D341Med (cell line): ENCODE results near the gene IL1A.

Experiments used
- DNase-seq: peaks from one replicate; pipeline ENCODE4 v3.0.0; 2012; ENCODE audit warnings: low spot score

The IL1A gene

DNA sequence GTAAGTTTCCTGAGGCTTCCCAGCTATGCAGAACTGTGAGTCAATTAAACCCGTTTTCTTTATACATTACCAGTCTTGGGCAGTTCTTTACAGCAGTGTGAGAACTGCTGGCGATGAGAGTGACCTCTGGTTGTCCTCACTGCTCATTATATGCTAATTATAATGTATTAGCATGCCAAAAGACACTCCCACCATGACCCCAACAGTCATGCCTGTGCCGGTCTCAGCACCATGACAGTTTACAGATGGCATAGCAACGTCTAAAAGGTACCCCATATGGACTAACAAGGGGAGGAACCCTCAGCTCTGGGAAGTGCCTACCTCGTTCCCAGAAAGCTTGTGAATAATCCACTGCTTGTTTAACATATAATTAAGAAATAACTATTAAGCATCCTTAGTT, 8.1 kb upstream of the IL1A start:
- DNase-seq, result no peak

GRCh38 chr2:112791693-112792230, 7.5 kb upstream of the IL1A start:
- no peak for DNase-seq

GRCh38 chr2:112791019-112791418, 6.7 kb upstream of the IL1A start:
- DNase-seq, result no peak

DNA sequence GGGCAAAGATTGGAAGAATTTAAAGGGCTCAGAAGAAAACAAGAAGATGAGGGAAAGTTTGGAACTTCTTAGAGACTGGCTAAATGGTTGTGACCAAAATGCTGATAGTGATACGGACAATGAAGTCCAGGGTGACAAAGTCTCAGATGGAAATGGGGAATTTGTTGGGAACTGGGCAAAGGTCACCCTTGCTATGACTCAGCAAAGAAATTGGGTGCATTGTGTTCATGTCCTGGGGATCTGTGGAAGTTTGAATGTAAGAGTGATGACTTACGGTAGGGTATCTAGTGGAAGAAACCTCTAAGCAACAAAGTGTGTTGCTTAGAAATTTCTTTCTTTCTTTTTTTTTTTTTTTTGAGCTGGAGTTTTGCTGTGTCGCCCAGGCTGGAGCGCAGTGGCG, 6.0 kb upstream of the IL1A start:
- DNase-seq, result no peak

- DNase-seq, result no peak
These were observed 4.9 kb upstream of the IL1A start for GRCh38 chr2:112789186-112789585.

- DNase-seq, result no peak
These were observed 4.4 kb upstream of the IL1A start for GRCh38 chr2:112788653-112789052.

DNA sequence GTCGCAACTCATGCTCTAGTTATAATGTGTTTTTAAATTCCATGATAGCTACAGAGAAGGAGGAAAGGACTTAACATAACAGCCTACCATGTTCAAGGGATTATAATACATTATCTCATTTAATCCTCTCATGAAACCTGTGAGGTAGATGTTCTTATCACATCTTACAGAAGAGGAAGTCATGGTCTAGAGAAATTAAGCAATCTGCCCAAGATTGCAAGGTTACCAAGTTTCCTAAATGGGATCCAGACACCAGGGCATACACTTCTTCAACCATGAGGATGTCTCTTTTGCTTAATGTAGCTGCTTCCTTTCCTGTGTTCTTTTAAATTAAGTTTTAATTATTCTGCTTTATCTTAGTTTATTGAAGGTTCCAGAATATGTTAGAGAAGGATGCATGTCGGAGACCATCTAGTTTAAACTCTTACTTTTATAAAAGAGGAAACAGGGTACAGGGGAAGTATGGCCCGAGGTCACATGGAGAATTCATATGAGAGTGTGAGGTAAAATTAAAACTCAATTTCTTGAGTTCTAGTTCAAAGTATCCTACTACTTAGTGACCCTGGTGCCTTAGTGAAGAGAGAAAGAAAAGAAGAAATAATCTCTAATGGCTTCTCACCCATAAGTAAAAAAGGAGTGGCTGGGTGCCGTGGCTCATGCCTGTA, 3.6 kb upstream of the IL1A start:
- DNase-seq, result no peak

GRCh38 chr2:112787294-112787693, 3.0 kb upstream of the IL1A start:
- DNase-seq, result no peak

DNA sequence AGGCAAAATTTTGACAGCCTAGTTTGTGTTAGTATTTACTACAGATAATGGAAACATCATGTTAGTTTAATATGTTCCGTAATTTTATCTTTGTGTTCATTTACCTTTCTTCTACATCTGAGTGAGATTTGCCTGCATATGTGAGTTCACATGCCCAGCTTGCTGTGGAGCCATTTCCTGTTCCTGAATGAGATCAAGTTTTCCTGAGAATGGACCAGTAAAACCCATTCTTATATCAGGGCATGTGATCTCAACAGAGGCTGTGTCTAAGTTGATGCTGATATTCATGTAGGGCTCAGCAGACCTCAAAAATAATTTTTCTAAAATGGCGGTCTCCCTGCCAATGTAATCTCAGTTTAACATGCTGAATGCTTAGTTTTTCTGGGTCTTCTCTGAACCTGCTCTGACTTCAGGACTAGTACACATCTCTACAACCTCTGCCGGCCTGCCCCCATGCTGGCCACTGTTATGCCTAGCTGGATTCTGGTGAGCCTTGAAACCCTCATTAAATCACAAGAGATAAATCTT, 1.0 kb downstream of the IL1A start:
- no peak for DNase-seq

DNA sequence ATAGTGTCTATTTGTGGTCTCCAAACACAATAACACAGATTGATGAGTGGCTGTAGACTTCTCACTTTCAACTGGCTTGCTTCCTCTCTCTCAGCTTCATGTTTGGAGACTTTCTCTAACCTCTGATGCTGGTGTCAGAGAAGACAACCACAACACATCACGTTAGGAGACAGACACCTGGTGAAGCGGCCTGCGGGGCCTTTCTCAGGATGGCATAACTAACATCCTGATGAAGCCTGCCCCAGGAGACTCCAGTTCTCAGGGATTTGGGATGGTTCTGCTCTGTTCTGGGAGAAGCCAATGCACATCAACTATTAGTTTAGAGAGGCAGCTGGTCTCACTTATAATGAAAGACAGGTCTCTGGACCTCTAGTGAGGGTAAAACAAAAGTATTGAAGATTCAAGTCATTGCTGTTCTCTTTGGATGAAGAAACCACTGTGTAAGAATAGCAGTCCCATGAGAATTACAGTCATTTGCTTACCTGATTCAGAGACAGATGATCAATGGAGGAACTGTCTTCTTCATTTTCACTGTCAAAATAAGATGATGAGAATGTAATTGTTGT, 2.0 kb downstream of the IL1A start:
- no peak for DNase-seq

DNA sequence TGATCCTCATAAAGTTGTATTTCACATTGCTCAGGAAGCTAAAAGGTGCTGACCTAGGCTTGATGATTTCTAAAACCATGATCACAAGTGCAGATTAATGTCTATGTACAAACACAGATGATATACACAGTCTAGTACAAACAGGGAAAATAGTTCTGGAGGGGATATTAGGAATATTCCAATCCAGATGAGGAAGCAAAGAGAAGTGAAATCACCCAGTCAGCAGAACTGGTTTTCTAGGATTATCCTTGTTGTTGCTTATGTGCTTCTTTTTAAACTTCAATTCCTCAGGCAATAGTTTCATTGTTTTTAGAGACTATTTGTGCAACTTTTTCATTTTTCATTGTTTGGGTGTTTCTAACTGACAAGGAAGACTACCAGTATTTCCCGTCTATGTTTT, 4.7 kb downstream of the IL1A start:
- DNase-seq, result no peak

- no peak for DNase-seq
These were observed 7.3 kb downstream of the IL1A start for GRCh38 chr2:112777036-112777435.

DNA sequence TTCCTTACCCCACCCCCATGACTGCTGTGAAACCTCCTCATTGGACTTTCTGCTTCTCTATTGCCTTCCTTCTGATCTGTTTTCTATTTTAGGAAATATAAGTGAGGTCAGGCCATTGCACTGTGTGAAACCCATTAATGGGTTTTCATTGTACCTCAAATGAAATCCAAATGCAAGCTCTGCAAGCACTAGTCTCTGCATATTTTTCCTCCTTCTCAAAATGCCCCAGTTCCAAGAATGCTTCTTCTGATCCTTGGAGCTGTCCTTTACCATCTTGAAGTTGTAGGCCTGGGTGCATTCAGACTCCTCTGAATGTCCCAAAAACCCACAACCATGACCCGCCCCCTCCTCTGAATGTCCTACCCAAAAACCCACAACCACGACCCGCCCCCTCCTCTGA, 8.2 kb downstream of the IL1A start:
- no peak for DNase-seq

GRCh38 chr2:112774536-112775285, 9.6 kb downstream of the IL1A start:
- no peak for DNase-seq

DNA sequence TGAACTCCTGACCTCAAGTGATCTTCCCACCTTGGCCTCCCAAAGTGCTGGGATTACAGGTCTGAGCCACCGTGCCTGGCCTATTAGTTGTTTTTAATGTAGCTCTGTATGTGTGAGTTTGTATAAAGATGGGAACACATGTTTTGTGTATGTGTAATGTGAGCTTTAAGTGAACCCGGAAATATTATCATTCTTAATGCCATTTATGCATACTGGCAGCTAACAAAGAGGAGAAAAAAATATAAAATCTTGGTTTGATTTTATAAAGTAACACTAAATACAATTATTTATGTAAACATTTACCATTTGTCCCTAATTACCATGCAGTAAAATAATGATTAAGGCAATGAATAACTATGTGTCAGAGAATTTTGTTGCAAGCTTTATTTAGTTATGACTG, 10.7 kb downstream of the IL1A start:
- no peak for DNase-seq

DNA sequence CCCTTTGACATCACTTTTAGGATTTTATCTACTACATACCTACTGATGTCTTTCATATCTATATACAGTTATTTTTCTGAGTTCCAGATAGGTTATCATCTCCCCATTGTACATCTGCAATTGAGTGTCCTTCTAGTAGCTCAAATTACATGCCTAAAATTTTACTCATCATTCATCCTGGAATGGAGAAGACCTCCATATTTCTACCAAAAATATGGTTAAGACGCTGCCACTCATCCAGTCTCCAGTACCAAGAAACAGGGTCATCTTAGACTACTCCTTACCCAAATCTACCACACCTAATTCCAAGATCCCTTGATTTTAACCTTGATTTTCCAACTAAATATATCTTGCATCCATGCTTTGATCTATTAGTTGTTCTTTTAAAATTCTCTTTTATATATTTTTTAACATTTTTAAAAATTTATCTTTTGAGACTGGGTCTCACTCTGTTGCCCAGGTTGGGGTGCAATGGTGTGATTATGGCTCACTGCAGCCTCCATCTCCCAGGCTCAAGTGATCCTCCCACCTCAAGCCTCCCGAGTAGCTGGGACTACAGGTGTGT, 11.3 kb downstream of the IL1A start:
- no peak for DNase-seq

DNA sequence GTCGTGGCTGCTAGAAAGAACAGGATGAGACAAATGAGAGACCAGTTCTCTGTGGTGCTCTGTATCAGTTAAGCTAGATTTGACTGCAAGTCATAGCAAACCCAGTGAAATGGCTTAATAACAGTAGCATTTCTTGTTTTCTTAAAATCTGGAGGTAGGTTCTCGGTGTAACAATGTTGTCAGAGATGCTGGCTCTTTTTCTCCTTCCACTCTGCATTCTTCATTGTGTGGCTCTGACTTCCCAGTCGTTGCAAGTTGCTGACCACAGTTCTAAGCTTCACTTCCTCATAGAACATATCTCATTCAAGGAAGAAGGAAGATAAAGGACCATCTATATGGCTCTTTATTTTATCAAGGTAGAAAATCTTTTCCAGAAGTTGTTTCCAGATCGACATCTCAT, 12.0 kb downstream of the IL1A start:
- DNase-seq, result no peak

GRCh38 chr2:112768432-112768831, 15.9 kb downstream of the IL1A start:
- DNase-seq, result no peak

DNA sequence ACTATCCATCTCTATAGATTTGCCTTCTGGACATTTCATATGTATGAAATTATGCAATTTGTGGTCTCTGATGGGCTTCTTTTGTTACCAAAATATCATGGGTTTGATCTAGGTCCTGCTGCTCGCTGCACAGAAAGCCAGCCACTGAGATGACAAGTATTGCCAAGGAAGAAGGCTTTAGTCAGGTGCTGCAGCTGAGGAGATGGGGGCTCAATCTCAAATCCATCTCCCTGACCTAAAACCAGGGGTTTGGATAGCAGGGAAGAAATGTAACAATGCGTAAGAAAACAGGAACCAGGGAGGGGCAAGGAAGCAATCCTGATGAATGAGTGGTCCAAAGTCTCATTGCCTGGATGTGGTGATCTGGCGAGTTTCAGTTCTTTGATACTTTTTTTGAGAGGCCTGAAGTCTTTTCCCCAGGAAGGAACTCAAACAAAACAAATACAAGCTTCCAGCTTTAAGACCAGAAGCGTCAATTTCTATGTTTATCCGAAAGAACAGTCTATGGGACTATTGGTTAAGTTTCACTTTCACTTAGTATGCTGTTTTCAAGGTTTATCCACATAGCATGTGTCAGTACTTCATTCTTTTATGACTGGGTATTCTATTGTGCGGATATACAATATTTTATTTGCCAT, 16.5 kb downstream of the IL1A start:
- DNase-seq, result no peak

DNA sequence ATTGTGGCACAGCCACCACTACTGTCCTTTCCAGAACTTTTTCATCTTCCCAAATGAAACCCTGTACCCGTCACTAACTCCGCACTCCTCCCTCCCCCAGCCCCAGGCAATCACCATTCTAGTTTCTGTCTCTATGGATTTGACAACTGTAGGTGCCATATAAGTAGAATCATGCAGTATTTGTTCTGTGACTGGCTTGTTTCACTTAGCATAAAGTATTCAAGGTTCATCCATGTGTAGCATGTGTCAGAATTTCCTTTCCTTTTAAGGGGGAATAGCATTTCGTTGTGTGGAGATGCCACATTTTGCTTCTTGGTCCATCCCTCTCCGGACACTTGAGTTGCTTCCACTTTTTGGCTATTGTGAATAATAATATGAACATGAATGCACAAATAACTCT, 19.0 kb downstream of the IL1A start:
- DNase-seq, result no peak

DNA sequence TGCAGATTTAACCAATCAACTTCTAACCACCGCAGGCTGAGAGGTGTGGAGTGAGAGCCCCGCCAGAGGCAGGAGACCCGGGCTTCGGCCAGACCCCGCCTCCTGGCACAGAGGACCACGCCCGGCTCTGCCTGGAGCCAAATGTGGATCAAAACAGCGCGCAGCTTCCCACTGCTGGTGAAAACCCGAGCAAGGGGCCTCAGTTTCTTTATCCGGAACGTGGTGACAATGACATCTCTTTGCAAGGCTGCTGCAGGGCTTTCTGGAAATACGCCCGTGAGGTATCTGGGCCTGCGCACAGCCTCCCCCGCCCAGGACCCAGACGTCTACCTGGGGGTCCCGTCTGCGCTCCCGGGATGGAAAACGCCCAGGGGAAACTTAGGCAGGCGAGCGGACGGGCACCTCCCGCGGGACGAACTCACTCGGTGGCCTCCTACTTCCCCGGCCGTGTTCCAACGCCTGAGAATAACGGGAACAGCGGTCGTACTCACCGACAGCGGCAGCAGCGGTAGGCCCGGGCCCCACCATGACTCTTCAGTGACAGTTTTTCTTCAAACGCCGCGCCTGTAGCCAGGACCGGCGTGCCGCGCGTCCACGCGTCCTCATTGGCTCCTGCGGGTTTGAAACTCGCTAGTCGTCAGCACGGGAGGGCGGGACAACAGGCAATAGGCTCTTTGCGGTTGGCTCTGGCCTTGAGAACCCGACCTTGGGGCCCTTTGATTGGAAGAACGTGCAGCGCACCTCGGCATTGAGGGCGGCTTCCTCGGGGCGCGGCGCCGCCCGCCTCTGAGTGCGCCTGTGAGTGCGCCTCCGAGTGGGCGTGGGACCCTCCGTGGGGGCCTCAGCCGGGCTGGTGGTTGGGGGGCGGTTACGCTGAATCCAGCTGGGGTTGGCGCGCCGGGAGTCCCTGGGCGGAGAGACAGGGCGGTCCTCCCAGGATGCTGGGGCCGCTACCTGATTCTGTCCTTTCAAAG, 19.9 kb downstream of the IL1A start, which contains the start of gene CKAP2L:
Gene CKAP2L (minus strand): TSS at position 539 of the 974 bp plus-strand sequence. CDS start 11 bp downstream, at position 528.
- DNase-seq, result peak; percentile 94
